A549 (cell line): Measurements from ENCODE around the gene PCSK5. TPM values are rescaled to one million over a fixed set of nuclear protein-coding genes. Genes with fewer than 3 reads are reported as not detected.

Experiments used
- ATAC-seq, 2 experiments: fragments of 200-7000 bp in 1 of 2; fragments of >200 bp in 1 of 2; cut with Nextera tagmentation in 1 of 2; cut with Tn5 transposase in 1 of 2; 3 replicates each; pipeline versions ENCODE4 v1.8.0 to v1.9.1; 2018 to 2020; ENCODE audit warnings: mild to moderate bottlenecking in 1 of 2, moderate library complexity in 1 of 2
- CTCF ChIA-PET: fragments of 300-600 bp; sonication (Branson Sonifier 250); formaldehyde crosslinking; extraction: SDS; loops from one replicate; lab custom pipeline; 2021; ENCODE audit warnings: antibody characterized with exemption, inconsistent platforms; lab: Yijun Ruan, JAX
- POLR2A ChIA-PET: fragments of 350-600 bp; formaldehyde crosslinking; extraction: SDS; loops from one replicate; lab custom pipeline; 2021; ENCODE audit warnings: antibody characterized with exemption, inconsistent platforms; lab: Yijun Ruan, JAX
- DNase-seq, 2 experiments: peaks; one replicate each; pipeline versions ENCODE4 v3.0.0 to v3.0.0-alpha.2; 2011 to 2016; ENCODE audit warnings: low read depth in 1 of 2, low spot score in 1 of 2
- FAIRE-seq: peaks from 2 replicates; lab custom pipeline; 2011; peaks lifted over from hg19 to GRCh38; lab: Jason Lieb, UNC
- H3K27ac ChIP-seq, 2 experiments: fragments of >200 bp; sonication (Bioruptor Twin); formaldehyde crosslinking; 3 replicates each; pipeline ENCODE4 v1.5.1; 2016 to 2017
- H3K4me1 ChIP-seq: fragments of >200 bp; sonication (Bioruptor Twin); formaldehyde crosslinking; 3 replicates; pipeline ENCODE4 v1.6.1; 2016
- H3K4me2 ChIP-seq: fragments of >200 bp; sonication (Bioruptor Twin); formaldehyde crosslinking; 3 replicates; pipeline ENCODE4 v1.6.1; 2016
- H3K4me3 ChIP-seq: fragments of >200 bp; sonication (Bioruptor Twin); formaldehyde crosslinking; 3 replicates; pipeline ENCODE4 v1.5.1; 2016
- H3K9me3 ChIP-seq: fragments of >200 bp; sonication (Bioruptor Twin); formaldehyde crosslinking; 3 replicates; pipeline ENCODE4 v1.6.1; 2016
- BCL3 ChIP-seq: fragments of >200 bp; sonication (Bioruptor Twin); formaldehyde crosslinking; IDR thresholded peaks from 3 replicates; pipeline ENCODE4 v1.6.1; 2016
- BHLHE40 ChIP-seq: IDR thresholded peaks from 2 replicates; pipeline ENCODE4 v1.6.1; 2012; ENCODE audit warnings: low read depth, low read length, inconsistent platforms
- CBX8 ChIP-seq: fragments of 200-600 bp; sonication (generic); IDR thresholded peaks from 2 replicates; pipeline ENCODE4 v1.6.1; 2016
- CHD2 ChIP-seq: fragments of 150-350 bp; IDR thresholded peaks from 2 replicates; pipeline ENCODE4 v1.6.1; 2014; ENCODE audit warnings: low read length; ENCODE audit not compliant: partially characterized antibody
- CHD4 ChIP-seq: fragments of 200-600 bp; sonication (generic); IDR thresholded peaks from 2 replicates; pipeline ENCODE4 v1.6.1; 2016; ENCODE audit warnings: antibody characterized with exemption, mild to moderate bottlenecking, borderline replicate concordance
- EHMT2 ChIP-seq: fragments of 200-600 bp; sonication (generic); IDR thresholded peaks from 2 replicates; pipeline ENCODE4 v1.6.1; 2016; ENCODE audit warnings: antibody characterized with exemption, low read depth, mild to moderate bottlenecking, moderate library complexity
- EP300 ChIP-seq, 2 experiments: fragments of >200 bp; sonication (Bioruptor Twin); formaldehyde crosslinking; IDR thresholded peaks; 2 replicates in 1 of 2; 3 replicates in 1 of 2; pipeline ENCODE4 v1.6.1; 2016 to 2017
- ESRRA ChIP-seq: fragments of 150-350 bp; IDR thresholded peaks from 2 replicates; pipeline ENCODE4 v1.6.1; 2014; ENCODE audit warnings: mild to moderate bottlenecking, low read length, borderline replicate concordance
- FOSL2 ChIP-seq, 2 experiments: fragments of 450-650 bp in 1 of 2; fragments of >200 bp in 1 of 2; sonication (Bioruptor Twin) in 1 of 2; formaldehyde crosslinking; IDR thresholded peaks; 2 replicates each; pipeline versions ENCODE4 v1.5.0 to v1.6.1; 2016 to 2020; ENCODE audit warnings: mild to moderate bottlenecking in 1 of 2, moderate library complexity in 1 of 2
- HDAC2 ChIP-seq: fragments of 200-600 bp; sonication (generic); IDR thresholded peaks from 2 replicates; pipeline ENCODE4 v1.6.1; 2016
- HEYL ChIP-seq: fragments of 250-450 bp; sonication (Bioruptor Pico); IDR thresholded peaks from 2 replicates; pipeline ENCODE4 v1.8.0; 2021; ENCODE audit warnings: mild to moderate bottlenecking, moderate library complexity
- HOXA7 ChIP-seq: fragments of 250-450 bp; sonication (Bioruptor Pico); IDR thresholded peaks from 2 replicates; pipeline ENCODE4 v1.5.0; 2020; ENCODE audit warnings: mild to moderate bottlenecking, moderate library complexity
- HOXB5 ChIP-seq: fragments of 250-450 bp; sonication (Bioruptor Pico); IDR thresholded peaks from 2 replicates; pipeline ENCODE4 v1.5.0; 2020; ENCODE audit warnings: mild to moderate bottlenecking, moderate library complexity
- JUNB ChIP-seq: fragments of >200 bp; sonication (Bioruptor Twin); formaldehyde crosslinking; IDR thresholded peaks from 2 replicates; pipeline ENCODE4 v1.6.1; 2016
- KDM5A ChIP-seq: fragments of 200-600 bp; sonication (generic); IDR thresholded peaks from 2 replicates; pipeline ENCODE4 v1.6.1; 2016; ENCODE audit warnings: antibody characterized with exemption, mild to moderate bottlenecking
- MAX ChIP-seq: IDR thresholded peaks from 2 replicates; pipeline ENCODE4 v1.6.1; 2012
- MYC ChIP-seq: IDR thresholded peaks from 2 replicates; pipeline ENCODE4 v1.6.1; 2012; ENCODE audit warnings: mild to moderate bottlenecking, inconsistent platforms, low read length, improper control_type of control experiment, borderline replicate concordance
- NFE2L2 ChIP-seq: fragments of 150-350 bp; conservative IDR thresholded peaks from 2 replicates; pipeline ENCODE4 v1.6.1; 2014; ENCODE audit warnings: low read length
- NR3C1 ChIP-seq: fragments of >200 bp; sonication (Bioruptor Twin); formaldehyde crosslinking; IDR thresholded peaks from 3 replicates; pipeline ENCODE4 v1.6.1; 2017
- PBX3 ChIP-seq: IDR thresholded peaks from 2 replicates; pipeline ENCODE4 v1.6.1; 2012
- POLR2A ChIP-seq: IDR thresholded peaks from 2 replicates; pipeline ENCODE4 v1.6.1; 2012; ENCODE audit warnings: mild to moderate bottlenecking, low read length
- RAD21 ChIP-seq, 2 experiments: fragments of >200 bp in 1 of 2; sonication (Bioruptor Twin) in 1 of 2; formaldehyde crosslinking in 1 of 2; IDR thresholded peaks in 1 of 2; conservative IDR thresholded peaks in 1 of 2; 2 replicates in 1 of 2; 3 replicates in 1 of 2; pipeline ENCODE4 v1.6.1; 2012 to 2018; ENCODE audit warnings: inconsistent platforms in 1 of 2
- RFX5 ChIP-seq: fragments of 450-650 bp; IDR thresholded peaks from 2 replicates; pipeline ENCODE4 v1.7.1; 2014; ENCODE audit warnings: antibody characterized with exemption, mild to moderate bottlenecking, moderate library complexity
- SREBF2 ChIP-seq: fragments of 450-650 bp; IDR thresholded peaks from 2 replicates; pipeline ENCODE4 v1.6.1; 2014; ENCODE audit warnings: mild to moderate bottlenecking, moderate library complexity
- ZC3H11A ChIP-seq: fragments of 450-650 bp; IDR thresholded peaks from 2 replicates; pipeline ENCODE4 v1.6.1; 2014; ENCODE audit warnings: antibody characterized with exemption, mild to moderate bottlenecking
- ZFP36 ChIP-seq: fragments of 450-650 bp; IDR thresholded peaks from 2 replicates; pipeline ENCODE4 v1.6.1; 2014; ENCODE audit warnings: borderline replicate concordance; ENCODE audit not compliant: partially characterized antibody
- ZNF302 ChIP-seq: fragments of 250-450 bp; sonication (Bioruptor Pico); IDR thresholded peaks from 2 replicates; pipeline ENCODE4 v1.9.0; 2021; ENCODE audit warnings: inconsistent platforms, mild to moderate bottlenecking, moderate library complexity
- ZSCAN20 ChIP-seq: fragments of 250-450 bp; sonication (Bioruptor Pico); IDR thresholded peaks from 2 replicates; pipeline ENCODE4 v1.8.0; 2022; ENCODE audit warnings: mild to moderate bottlenecking, moderate library complexity
- WGBS: methylation state at CpG from one replicate; pipeline ENCODE4 v1.1.6; 2017; ENCODE audit errors: missing lambda C conversion rate; 5-methylcytosine and 5-hydroxymethylcytosine counted together
- polyA plus RNA-seq, 4 experiments: library from polyadenylated mRNA; depleted of rRNA in 3 of 4; stranded (reverse); fragments of >200 nt; fragmentation: RNase III in 1 of 4; extraction: RNeasy Plus Mini Kit Qiagen cat#74134 plus additional on column Dnase treatment in 1 of 4; gene quantifications; 2 replicates in 3 of 4; 3 replicates in 1 of 4; pipeline ENCODE4 v1.2.3, GENCODE V29; 2011 to 2017
- TF ChIP-seq, protein P1 (sequence below): fragments of >200 bp; sonication (Bioruptor Twin); formaldehyde crosslinking; IDR thresholded peaks from 3 replicates; pipeline ENCODE4 v1.5.1; 2016

Gene PCSK5
- polyA plus RNA-seq, 2 of the 4 experiments (the other 2 are of a cell fraction), result 1.3 to 6.7 TPM

DNA sequence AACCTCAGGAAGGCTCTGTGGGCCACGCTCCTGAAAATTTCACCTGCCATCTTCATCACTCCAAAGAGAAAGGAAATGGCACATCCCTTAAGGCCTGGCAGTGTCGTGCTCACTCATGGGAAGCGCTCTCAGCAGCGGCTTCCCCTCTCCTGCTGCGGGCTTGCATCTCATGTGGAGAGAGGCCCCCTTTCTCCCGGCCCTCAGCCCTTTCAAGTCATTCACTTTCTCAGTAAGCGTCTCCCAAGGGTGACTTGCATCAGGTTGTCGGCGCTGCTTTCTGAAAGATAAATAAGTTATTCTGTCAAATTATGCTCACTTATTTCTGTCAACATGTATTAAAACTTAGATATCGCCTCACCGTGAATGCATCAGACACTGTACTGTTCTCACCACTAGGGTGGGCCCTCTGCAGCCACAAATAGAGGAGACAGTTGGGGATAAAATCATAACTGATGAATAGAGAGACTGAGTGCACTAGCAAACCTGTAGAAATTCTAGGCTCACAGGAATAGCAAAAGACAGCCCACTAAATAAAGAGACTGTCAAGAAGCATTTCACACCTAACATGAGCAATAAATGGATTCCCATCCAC is 329.2 kb downstream of the PCSK5 start:
- FAIRE-seq (no peak), ATAC-seq (peak in 1 of 2 experiments; percentile 66; a peak in 3 of 6 replicates), DNase-seq (peak in 1 of 2 experiments; percentile 16)
- ChIA-PET CTCF (interaction anchor here (0.8 to 1.3 kb wide), 2 partner anchors 79 to 353 kb away, joined by 3 read pairs; no protein-coding TSS in a partner anchor), POLR2A (no interaction called here)
- 80% methylated on average over 11 of the region's 11 CpGs for WGBS
- H3K9me3 ChIP-seq, result no peaks in the 10 kb centered on the region
- no peak overlapping the region for H3K4me2 ChIP-seq
- no peak overlapping the region for H3K27ac ChIP-seq
- TF ChIP-seq JUNB (no peak), HDAC2 (no peak), ZFP36 (no peak), FOSL2 (IDR thresholded peaks at IDR 0.05) (no peak), FOSL2 (CRISPR knock-in tag; IDR thresholded peaks at IDR 0.05) (no peak), MYC (no peak), CHD2 (no peak), EHMT2 (no peak), CBX8 (no peak), ZSCAN20 (CRISPR knock-in tag) (no peak), NFE2L2 (no peak), ZC3H11A (no peak), BCL3 (no peak), POLR2A (no peak), PBX3 (no peak), RAD21 (conservative IDR thresholded peaks at IDR 0.05 in 1 of 2, IDR thresholded peaks at IDR 0.05 in 1 of 2) (peak in 1 of 2 experiments; percentile 33; a peak in 2 of 5 replicates), HOXB5 (CRISPR knock-in tag) (no peak), ESRRA (no peak)
- TF ChIP-seq, protein P1, sequence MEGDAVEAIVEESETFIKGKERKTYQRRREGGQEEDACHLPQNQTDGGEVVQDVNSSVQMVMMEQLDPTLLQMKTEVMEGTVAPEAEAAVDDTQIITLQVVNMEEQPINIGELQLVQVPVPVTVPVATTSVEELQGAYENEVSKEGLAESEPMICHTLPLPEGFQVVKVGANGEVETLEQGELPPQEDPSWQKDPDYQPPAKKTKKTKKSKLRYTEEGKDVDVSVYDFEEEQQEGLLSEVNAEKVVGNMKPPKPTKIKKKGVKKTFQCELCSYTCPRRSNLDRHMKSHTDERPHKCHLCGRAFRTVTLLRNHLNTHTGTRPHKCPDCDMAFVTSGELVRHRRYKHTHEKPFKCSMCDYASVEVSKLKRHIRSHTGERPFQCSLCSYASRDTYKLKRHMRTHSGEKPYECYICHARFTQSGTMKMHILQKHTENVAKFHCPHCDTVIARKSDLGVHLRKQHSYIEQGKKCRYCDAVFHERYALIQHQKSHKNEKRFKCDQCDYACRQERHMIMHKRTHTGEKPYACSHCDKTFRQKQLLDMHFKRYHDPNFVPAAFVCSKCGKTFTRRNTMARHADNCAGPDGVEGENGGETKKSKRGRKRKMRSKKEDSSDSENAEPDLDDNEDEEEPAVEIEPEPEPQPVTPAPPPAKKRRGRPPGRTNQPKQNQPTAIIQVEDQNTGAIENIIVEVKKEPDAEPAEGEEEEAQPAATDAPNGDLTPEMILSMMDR, result 0 out of 3 replicates have a peak, but pooled peaks have one; percentile 17
- peaks cover 15% of the 10 kb centered on the region for H3K4me1 ChIP-seq
- no peak overlapping the region for H3K4me3 ChIP-seq

GRCh38 chr9:76221423-76221822 is 330.9 kb downstream of the PCSK5 start:
- H3K4me1 ChIP-seq, result peaks cover 4% of the 10 kb centered on the region; the same call in 1 of the 3 replicates
- H3K4me2 ChIP-seq, result no peak overlapping the region
- no peak for ATAC-seq
- no peak for FAIRE-seq
- no peak for TF ChIP-seq NR3C1
- CTCF ChIA-PET, result no interaction called here
- POLR2A ChIA-PET, result no interaction called here
- no peaks in the 10 kb centered on the region for H3K9me3 ChIP-seq
- DNase-seq, result no peak
- H3K27ac ChIP-seq, result no peak overlapping the region
- 56% methylated on average over 6 of the region's 6 CpGs for WGBS
- H3K4me3 ChIP-seq, result no peak overlapping the region

DNA sequence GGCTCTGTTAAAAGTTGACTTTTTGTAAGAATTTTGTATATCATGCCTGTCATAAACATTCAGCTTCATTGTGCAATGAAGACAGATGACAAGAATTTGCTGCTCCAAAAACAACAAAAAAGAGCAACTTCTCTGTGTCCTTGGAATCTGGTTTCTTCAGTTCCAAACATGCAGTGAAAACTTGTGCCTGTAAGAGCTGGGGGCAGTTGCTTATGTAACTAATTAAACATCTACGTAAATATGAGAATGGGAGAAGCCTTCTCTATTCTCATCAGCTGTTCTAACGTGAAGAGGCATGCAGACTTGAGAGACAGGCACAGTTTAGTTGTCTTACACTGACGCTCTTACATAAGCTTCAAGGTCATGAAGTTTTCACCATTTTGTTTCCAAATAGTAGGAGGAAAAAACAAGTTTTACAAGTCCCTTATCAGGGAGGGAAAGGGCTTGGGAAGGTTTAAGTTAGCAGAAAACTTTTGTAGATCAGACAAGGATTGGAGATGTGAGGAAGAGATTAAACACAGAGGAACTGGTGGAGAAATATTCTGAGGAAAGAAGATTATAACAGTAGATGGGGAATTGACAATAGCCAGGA is 333.4 kb downstream of the PCSK5 start:
- ATAC-seq (no peak), FAIRE-seq (no peak), DNase-seq (no peak)
- Histone ChIP-seq H3K4me3 (no peak overlapping the region), H3K9me3 (no peaks in the 10 kb centered on the region), H3K4me2 (no peak overlapping the region), H3K27ac (no peak overlapping the region), H3K4me1 (no peaks in the 10 kb centered on the region)
- TF ChIP-seq SREBF2 (no peak), HEYL (CRISPR knock-in tag) (no peak), EP300 (IDR thresholded peaks at IDR 0.05) (no peak), HOXA7 (CRISPR knock-in tag) (no peak), ZNF302 (no peak), HDAC2 (no peak), BHLHE40 (no peak), MAX (no peak), RFX5 (no peak), KDM5A (no peak), CHD4 (no peak)
- CTCF ChIA-PET, result interaction anchor here (0.6 to 1.2 kb wide), 2 partner anchors 8 to 13 kb away, joined by 3 to 7 read pairs; no protein-coding TSS in a partner anchor
- WGBS, result 35% methylated on average over 3 of the region's 3 CpGs
- POLR2A ChIA-PET, result no interaction called here
